Keratinocyte (primary cell): Measurements from ENCODE around the gene PLGLB2. TPM values are rescaled to one million over a fixed set of nuclear protein-coding genes. Genes with fewer than 3 reads are reported as not detected.
"Not testable (repeated sequence)": the region's sequence is repeated elsewhere in the genome, so short reads cannot be mapped to it uniquely, and the experiment has no call there.

Experiments used
- DNase-seq: peaks from one replicate; pipeline ENCODE4 v3.0.0-alpha.2; 2011; ENCODE audit warnings: low read depth, missing footprints, low spot score
- FAIRE-seq: peaks from 2 replicates; lab custom pipeline; 2011; peaks lifted over from hg19 to GRCh38; lab: Jason Lieb, UNC
- H2AFZ ChIP-seq: 2 replicates; pipeline ENCODE4 v1.6.0; 2012; ENCODE audit warnings: low read length, control low read depth, inconsistent platforms; ENCODE audit not compliant: control insufficient read depth
- H3K27ac ChIP-seq: 2 replicates; pipeline ENCODE4 v1.5.1; 2011; ENCODE audit warnings: low read length; ENCODE audit not compliant: control insufficient read depth, insufficient read depth
- H3K27me3 ChIP-seq: 3 replicates; pipeline ENCODE4 v1.6.0; 2011; ENCODE audit warnings: low read length; ENCODE audit not compliant: control insufficient read depth, insufficient read depth; ENCODE audit errors: extremely low read depth
- H3K36me3 ChIP-seq, 2 experiments: 2 replicates in 1 of 2; 3 replicates in 1 of 2; pipeline ENCODE4 v1.5.1; 2011; ENCODE audit warnings: low read length in 2 of 2, mild to moderate bottlenecking in 1 of 2; ENCODE audit not compliant: control insufficient read depth in 2 of 2, insufficient read depth in 2 of 2; ENCODE audit errors: extremely low read depth in 1 of 2
- H3K4me1 ChIP-seq: 3 replicates; pipeline ENCODE4 v1.5.1; 2011; ENCODE audit warnings: low read length; ENCODE audit not compliant: control insufficient read depth, insufficient read depth; ENCODE audit errors: extremely low read depth
- H3K4me2 ChIP-seq: 3 replicates; pipeline ENCODE4 v1.6.0; 2011; ENCODE audit warnings: low read depth, low read length; ENCODE audit not compliant: control insufficient read depth, insufficient read depth; ENCODE audit errors: extremely low read depth
- H3K4me3 ChIP-seq, 3 experiments: fragments of 200-600 bp in 1 of 3; sonication (generic) in 1 of 3; 2 replicates in 2 of 3; 3 replicates in 1 of 3; pipeline ENCODE4 v1.5.1; 2011 to 2016; ENCODE audit warnings: low read length in 3 of 3, mild to moderate bottlenecking in 3 of 3, control low read depth in 2 of 3, inconsistent platforms in 1 of 3, low read depth in 1 of 3, mixed read lengths in 1 of 3, mixed run types in 1 of 3, moderate library complexity in 1 of 3; ENCODE audit not compliant: control insufficient read depth in 2 of 3, insufficient read depth in 2 of 3; ENCODE audit errors: extremely low read depth in 1 of 3
- H3K79me2 ChIP-seq: 2 replicates; pipeline ENCODE4 v1.6.0; 2012; ENCODE audit warnings: low read length; ENCODE audit not compliant: control insufficient read depth, insufficient read depth
- H3K9ac ChIP-seq: 3 replicates; pipeline ENCODE4 v1.6.0; 2011; ENCODE audit warnings: low read length; ENCODE audit not compliant: control insufficient read depth, insufficient read depth; ENCODE audit errors: extremely low read depth
- H3K9me1 ChIP-seq: 3 replicates; pipeline ENCODE4 v1.6.0; 2011; ENCODE audit warnings: low read length; ENCODE audit not compliant: control insufficient read depth, insufficient read depth; ENCODE audit errors: extremely low read depth
- H3K9me3 ChIP-seq: 2 replicates; pipeline ENCODE4 v1.5.1; 2012; ENCODE audit warnings: low read depth, low read length; ENCODE audit not compliant: control insufficient read depth
- H4K20me1 ChIP-seq: 3 replicates; pipeline ENCODE4 v1.6.0; 2011; ENCODE audit warnings: low read length; ENCODE audit not compliant: control insufficient read depth, insufficient read depth; ENCODE audit errors: extremely low read depth
- dilution Hi-C: fragments of 300-500 bp; cut with MboI; formaldehyde crosslinking; loops from one replicate; pipeline ENCODE4 v1.7.0; 2020; ENCODE audit warnings: low sequenced_read_pairs; ENCODE audit not compliant: extremely low pct_ligation_motif_present
- polyA minus RNA-seq, 3 experiments: library from RNA; depleted of rRNA, polyadenylated mRNA; stranded (reverse); fragments of >200 nt; gene quantifications; 1 replicate in 1 of 3; 2 replicates in 1 of 3; 3 replicates in 1 of 3; pipeline ENCODE4 v1.2.3, GENCODE V29; 2011
- polyA plus RNA-seq, 5 experiments: library from polyadenylated mRNA; depleted of rRNA in 3 of 5; stranded (reverse) in 3 of 5; stranded (forward) in 1 of 5; unstranded in 1 of 5; fragments of >200 nt; gene quantifications; 1 replicate in 1 of 5; 2 replicates in 3 of 5; 3 replicates in 1 of 5; pipeline versions ENCODE4 v1.2.1 to v1.2.3, GENCODE V29; 2011 to 2012; ENCODE audit warnings: missing spikeins in 2 of 5, low read depth in 1 of 5, low replicate concordance in 1 of 5

PLGLB2 gene
- polyA plus RNA-seq = 0.40 to 1.0 TPM (median 0.88 TPM) in 3 replicates
- not detected for polyA plus RNA-seq (2011; ENCODE audit: low read depth)
- 0.51 TPM in 1 of 2 replicates, not detected in the other for polyA plus RNA-seq (2011; cell fraction: cytosol; rRNA removed)
- 2.0 and 3.9 TPM in 2 replicates for polyA plus RNA-seq (2011; cell fraction: nucleus; rRNA removed)
- polyA plus RNA-seq (2012; ENCODE audit: low replicate concordance) = 0.87 TPM in 1 of 2 replicates, not detected in the other
- polyA minus RNA-seq = 1.3 to 1.9 TPM in 2 of 3 replicates, not detected in the other
- not detected for polyA minus RNA-seq (2011; cell fraction: cytosol; rRNA and poly(A)+ RNA removed)
- polyA minus RNA-seq (2011; cell fraction: nucleus; rRNA and poly(A)+ RNA removed) = 2.0 and 5.7 TPM in 2 replicates

- H3K9me3 ChIP-seq, H3K4me3 ChIP-seq, H3K9ac ChIP-seq, H2AFZ ChIP-seq, H3K36me3 ChIP-seq, DNase-seq, H3K9me1 ChIP-seq, H3K27ac ChIP-seq, dilution Hi-C loops, H3K27me3 ChIP-seq, H4K20me1 ChIP-seq, H3K4me1 ChIP-seq, H3K79me2 ChIP-seq, FAIRE-seq, H3K4me2 ChIP-seq: not testable (repeated sequence)
These were observed at the start of gene PLGLB2 for GRCh38 chr2:87747791-87748190. Gene PLGLB2 (plus strand): TSS chr2:87748087. CDS start chr2:87748154, 67 bp downstream.

DNA sequence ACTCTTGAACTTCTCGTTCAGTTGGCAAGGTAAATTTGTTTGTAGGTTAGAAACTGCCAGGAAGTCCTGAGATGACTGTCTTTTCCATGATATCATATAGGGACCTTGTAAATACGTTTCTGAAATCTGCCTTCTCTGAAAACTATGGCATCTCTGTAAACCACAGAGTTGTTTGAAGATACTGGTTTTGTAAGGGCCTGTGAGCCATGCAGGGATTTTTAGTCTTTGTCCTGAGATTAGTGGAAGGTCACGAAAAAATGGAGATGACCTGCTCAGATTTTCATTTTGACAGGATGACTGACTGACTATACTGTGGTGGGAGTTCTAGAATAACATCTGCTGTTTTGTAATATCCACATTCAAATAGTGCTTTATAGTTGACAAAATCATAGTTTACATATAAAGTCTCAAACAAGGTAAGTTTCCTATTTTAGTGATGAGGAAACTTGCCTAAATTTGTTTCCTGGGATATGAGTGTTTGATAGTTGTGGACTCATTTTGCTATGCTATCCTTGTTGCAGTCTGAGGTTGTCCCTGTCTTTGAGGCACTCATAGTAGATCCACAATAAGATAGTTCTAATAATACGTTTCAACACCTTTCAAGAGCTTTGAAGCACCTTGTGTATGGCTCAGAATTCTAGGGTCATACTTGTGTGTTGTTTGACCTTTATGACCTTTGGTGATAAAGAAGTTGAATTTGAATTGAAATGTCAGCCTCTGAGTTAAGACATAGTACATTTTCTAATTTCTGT, 43.1 kb upstream of the PLGLB2 start:
- H3K4me1 ChIP-seq, H3K27ac ChIP-seq, H3K9me1 ChIP-seq, H3K9ac ChIP-seq, H3K27me3 ChIP-seq, H3K79me2 ChIP-seq, H3K4me2 ChIP-seq, DNase-seq, dilution Hi-C loops, H3K36me3 ChIP-seq, H3K9me3 ChIP-seq, FAIRE-seq, H4K20me1 ChIP-seq, H3K4me3 ChIP-seq, H2AFZ ChIP-seq: not testable (repeated sequence)

DNA sequence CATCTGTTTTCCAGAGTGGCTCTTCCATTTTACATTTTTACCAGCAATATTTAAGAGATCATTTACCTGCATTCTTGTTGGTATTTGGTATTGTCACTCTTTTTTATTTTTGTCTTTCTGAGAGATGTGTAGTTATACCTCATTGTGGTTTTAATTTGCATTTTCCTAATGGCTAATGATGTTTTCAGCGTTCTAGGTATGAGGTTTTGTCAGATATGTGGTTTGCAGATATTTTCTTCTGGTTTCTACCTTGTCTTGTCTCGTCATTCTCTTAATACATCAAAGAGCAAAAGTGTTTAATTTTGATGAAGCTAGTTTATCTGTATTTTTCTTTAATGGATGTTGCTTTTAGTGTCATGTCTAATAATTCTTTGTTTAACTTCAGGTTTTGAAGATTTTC, 39.5 kb upstream of the PLGLB2 start:
- dilution Hi-C loops = not testable (repeated sequence)

GRCh38 chr2:87727940-87728599, 19.8 kb upstream of the PLGLB2 start:
- H3K9me1 ChIP-seq, DNase-seq, dilution Hi-C loops, H3K9me3 ChIP-seq, H3K9ac ChIP-seq, H3K27me3 ChIP-seq, H3K27ac ChIP-seq, H3K79me2 ChIP-seq, H3K4me1 ChIP-seq, H3K4me3 ChIP-seq, H3K36me3 ChIP-seq, H4K20me1 ChIP-seq, H3K4me2 ChIP-seq, FAIRE-seq, H2AFZ ChIP-seq: not testable (repeated sequence)

More for the DNA sequence above, 39.5 kb upstream of the PLGLB2 start:
- not testable (repeated sequence) for H3K9me1 ChIP-seq, H3K27ac ChIP-seq, H3K9ac ChIP-seq, DNase-seq, H4K20me1 ChIP-seq, H3K36me3 ChIP-seq, H3K4me1 ChIP-seq, H3K4me3 ChIP-seq, H3K9me3 ChIP-seq, H2AFZ ChIP-seq, H3K4me2 ChIP-seq, FAIRE-seq, H3K27me3 ChIP-seq, H3K79me2 ChIP-seq
